ENCODE measurements around the gene DENND2C.
A peak's percentile ranks its signal among the peaks of the same experiment; 100 is the strongest.

Gene DENND2C

DNA sequence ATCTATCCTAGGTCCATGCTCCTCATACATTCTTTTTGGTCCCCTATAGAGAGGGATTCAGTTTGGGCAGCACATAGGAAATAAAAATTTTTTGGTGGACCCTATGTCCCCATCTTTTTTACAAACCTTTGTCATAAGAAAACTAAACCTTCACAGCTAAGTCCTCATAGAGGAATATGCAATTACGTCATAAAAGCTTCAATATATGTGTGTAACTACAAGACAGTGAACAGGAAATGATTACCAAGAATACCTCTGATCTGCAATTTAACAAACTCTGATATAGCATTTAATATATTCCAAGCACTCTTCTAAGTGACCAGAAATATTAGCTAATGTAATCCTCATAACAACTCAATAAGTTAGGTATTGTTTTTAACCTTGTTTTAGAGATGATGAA lies 6.3 kb upstream of the DENND2C start:
- H3K4me1 ChIP-seq (ENCODE audit: control insufficient read depth, insufficient read depth, low read length), result no peaks in the 10 kb centered on the region
- H3K36me3 ChIP-seq (ENCODE audit: control insufficient read depth, insufficient read depth, low read length, severe bottlenecking), result no peaks in the 10 kb centered on the region
- H3K9ac ChIP-seq (ENCODE audit: low read length), result no peak overlapping the region
- H3K4me3 ChIP-seq (ENCODE audit: low read length), result no peak overlapping the region
- H3K9me3 ChIP-seq (ENCODE audit: control insufficient read depth, low read length), result no peaks in the 10 kb centered on the region
- peaks cover 5% of the 10 kb centered on the region for H3K27me3 ChIP-seq (replicated peaks; ENCODE audit: control insufficient read depth, insufficient read depth, low read length)
- no peak for DNase-seq (ENCODE audit: low read depth)

- Histone ChIP-seq H3K4me1 (ENCODE audit: control insufficient read depth, insufficient read depth, low read length) (peaks cover 11% of the 10 kb centered on the region), H3K9ac (ENCODE audit: low read length) (no peak overlapping the region), H3K27me3 (replicated peaks; ENCODE audit: control insufficient read depth, insufficient read depth, low read length) (no peaks in the 10 kb centered on the region), H3K9me3 (ENCODE audit: control insufficient read depth, low read length) (no peaks in the 10 kb centered on the region), H3K36me3 (ENCODE audit: control insufficient read depth, insufficient read depth, low read length, severe bottlenecking) (no peaks in the 10 kb centered on the region), H3K4me3 (ENCODE audit: low read length) (no peak overlapping the region)
- DNase-seq (ENCODE audit: low read depth), result no peak
These were observed 2.1 kb upstream of the DENND2C start for GRCh38 chr1:114671939-114672275.

- H3K4me3 ChIP-seq (ENCODE audit: low read length), result peak overlapping the region; percentile 37
- no peaks in the 10 kb centered on the region for H3K27me3 ChIP-seq (replicated peaks; ENCODE audit: control insufficient read depth, insufficient read depth, low read length)
- DNase-seq (ENCODE audit: low read depth), result peak; percentile 61
- peak overlapping the region; percentile 17 for H3K9ac ChIP-seq (ENCODE audit: low read length)
- H3K4me1 ChIP-seq (ENCODE audit: control insufficient read depth, insufficient read depth, low read length), result peaks cover 11% of the 10 kb centered on the region
- no peaks in the 10 kb centered on the region for H3K9me3 ChIP-seq (ENCODE audit: control insufficient read depth, low read length)
- no peaks in the 10 kb centered on the region for H3K36me3 ChIP-seq (ENCODE audit: control insufficient read depth, insufficient read depth, low read length, severe bottlenecking)
These were observed 1.4 kb upstream of the DENND2C start for GRCh38 chr1:114671011-114671938.

DNA sequence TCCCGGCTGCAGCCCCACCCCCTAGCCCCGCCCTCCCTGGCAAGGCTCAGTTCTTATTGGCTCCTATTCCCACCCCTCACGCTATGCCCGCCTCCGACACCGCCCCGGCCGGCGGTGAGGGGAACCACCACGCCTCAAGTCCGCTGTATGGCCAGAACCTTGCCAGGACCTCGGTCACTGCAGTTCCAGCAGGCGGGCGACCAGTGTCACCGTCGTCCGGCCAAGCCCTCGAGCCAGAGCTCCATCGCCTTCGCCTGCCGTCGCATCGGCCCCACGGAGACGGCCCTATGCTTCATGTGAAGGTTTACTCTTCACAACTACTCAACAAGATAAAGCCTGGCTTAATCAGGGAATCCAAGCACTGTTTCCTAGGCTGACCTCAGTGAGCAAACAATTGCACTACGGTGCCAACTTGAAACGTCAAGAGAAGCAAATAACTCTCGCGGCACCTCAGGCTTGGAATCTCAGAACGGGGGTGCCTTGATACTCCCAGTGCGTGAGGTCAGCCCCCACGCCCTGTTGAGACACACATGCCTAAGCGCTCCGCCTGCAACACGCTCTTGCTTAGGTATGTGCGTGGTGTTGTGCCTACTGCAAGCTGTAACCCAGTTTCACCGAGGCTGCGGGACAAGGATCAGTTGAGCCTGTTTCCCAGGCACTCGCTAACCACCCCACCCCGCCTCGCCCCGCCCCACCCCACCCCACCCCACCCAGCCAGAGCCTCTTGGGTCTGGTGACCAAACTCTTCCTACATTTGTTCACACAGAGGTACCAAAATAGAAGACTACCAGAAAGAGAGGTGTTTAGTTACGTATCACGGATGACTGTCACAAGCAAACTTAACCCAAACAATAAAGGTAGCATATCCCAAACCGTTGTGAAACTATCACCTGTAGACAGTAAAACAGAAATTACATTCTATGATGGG lies 498 bp upstream of the DENND2C start:
- Histone ChIP-seq H3K9ac (ENCODE audit: low read length) (peak overlapping the region; percentile 88), H3K27me3 (replicated peaks; ENCODE audit: control insufficient read depth, insufficient read depth, low read length) (no peaks in the 10 kb centered on the region), H3K9me3 (ENCODE audit: control insufficient read depth, low read length) (no peaks in the 10 kb centered on the region), H3K36me3 (ENCODE audit: control insufficient read depth, insufficient read depth, low read length, severe bottlenecking) (no peaks in the 10 kb centered on the region), H3K4me3 (ENCODE audit: low read length) (peak overlapping the region; percentile 98), H3K4me1 (ENCODE audit: control insufficient read depth, insufficient read depth, low read length) (peaks cover 11% of the 10 kb centered on the region)
- peak; percentile 97 for DNase-seq (ENCODE audit: low read depth)

DNA sequence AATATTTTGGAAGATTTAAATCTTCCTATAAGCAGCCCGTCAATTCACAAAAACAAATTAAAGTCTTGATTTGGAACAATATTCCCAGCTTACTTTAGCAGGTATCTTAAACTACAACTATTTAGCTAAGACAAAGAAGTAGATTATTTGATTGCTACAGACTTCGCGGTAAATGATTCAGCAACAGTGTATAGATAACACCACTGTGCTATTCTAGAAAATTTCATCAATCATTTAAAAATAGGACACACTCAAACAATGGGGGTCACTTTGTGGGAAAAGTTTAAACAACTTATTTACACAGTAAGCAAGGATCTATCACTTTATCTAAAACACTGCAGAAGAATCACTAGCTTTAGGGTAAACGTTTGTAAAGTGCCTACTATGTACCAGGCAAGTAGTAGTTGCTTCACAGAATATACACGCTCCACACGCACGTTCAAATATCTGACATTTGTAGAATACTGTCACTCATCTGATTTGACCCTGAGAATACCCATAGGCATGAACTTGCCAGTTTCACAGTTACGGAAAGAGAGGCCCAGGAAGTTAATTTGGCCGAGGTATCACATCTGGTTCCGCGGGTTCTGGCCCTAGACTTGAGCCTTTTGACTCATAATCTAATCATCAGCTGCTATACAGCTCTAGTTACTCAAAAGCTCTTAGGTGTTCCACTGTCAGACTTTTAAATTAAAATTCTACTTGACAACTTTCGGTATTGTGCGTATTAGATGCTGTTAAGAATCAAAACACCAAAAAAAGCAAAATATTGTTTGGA lies 876 bp downstream of the DENND2C start:
- peaks cover 11% of the 10 kb centered on the region for H3K4me1 ChIP-seq (ENCODE audit: control insufficient read depth, insufficient read depth, low read length)
- H3K4me3 ChIP-seq (ENCODE audit: low read length), result peak overlapping the region; percentile 98
- H3K27me3 ChIP-seq (replicated peaks; ENCODE audit: control insufficient read depth, insufficient read depth, low read length), result no peaks in the 10 kb centered on the region
- H3K9me3 ChIP-seq (ENCODE audit: control insufficient read depth, low read length), result no peaks in the 10 kb centered on the region
- peak; percentile 50 for DNase-seq (ENCODE audit: low read depth)
- H3K36me3 ChIP-seq (ENCODE audit: control insufficient read depth, insufficient read depth, low read length, severe bottlenecking), result no peaks in the 10 kb centered on the region
- peak overlapping the region; percentile 87 for H3K9ac ChIP-seq (ENCODE audit: low read length)

- H3K27me3 ChIP-seq (replicated peaks; ENCODE audit: control insufficient read depth, insufficient read depth, low read length), result no peaks in the 10 kb centered on the region
These were observed 1.5 kb downstream of the DENND2C start for GRCh38 chr1:114668373-114668772.

DNA sequence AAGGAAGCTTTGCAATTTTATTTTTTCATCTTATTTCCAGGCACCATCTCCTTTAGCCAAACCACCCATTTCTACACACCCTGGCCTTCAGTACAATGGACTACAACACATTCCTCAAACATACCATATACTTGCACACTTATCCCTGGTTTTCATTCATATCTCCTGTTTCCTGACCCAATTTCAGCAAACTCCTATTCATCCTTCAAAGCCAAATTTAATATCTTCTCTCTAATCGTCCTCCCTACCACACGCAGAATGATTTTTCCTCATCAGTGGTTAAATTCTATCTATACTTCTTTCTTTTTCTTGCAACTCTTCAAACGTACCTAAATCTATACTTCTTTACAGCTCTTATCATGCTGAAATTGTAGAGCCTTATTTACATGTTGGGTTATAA lies 2.9 kb downstream of the DENND2C start:
- H3K4me1 ChIP-seq (ENCODE audit: control insufficient read depth, insufficient read depth, low read length), result peaks cover 11% of the 10 kb centered on the region
- H3K9me3 ChIP-seq (ENCODE audit: control insufficient read depth, low read length), result no peaks in the 10 kb centered on the region
- H3K36me3 ChIP-seq (ENCODE audit: control insufficient read depth, insufficient read depth, low read length, severe bottlenecking), result no peaks in the 10 kb centered on the region
- no peaks in the 10 kb centered on the region for H3K27me3 ChIP-seq (replicated peaks; ENCODE audit: control insufficient read depth, insufficient read depth, low read length)
- no peak overlapping the region for H3K9ac ChIP-seq (ENCODE audit: low read length)
- no peak for DNase-seq (ENCODE audit: low read depth)
- H3K4me3 ChIP-seq (ENCODE audit: low read length), result no peak overlapping the region

More at GRCh38 chr1:114668373-114668772, 1.5 kb downstream of the DENND2C start:
- H3K4me3 ChIP-seq (ENCODE audit: low read length), result peak overlapping the region; percentile 98
- no peak for DNase-seq (ENCODE audit: low read depth)
- peaks cover 11% of the 10 kb centered on the region for H3K4me1 ChIP-seq (ENCODE audit: control insufficient read depth, insufficient read depth, low read length)
- no peak overlapping the region for H3K9ac ChIP-seq (ENCODE audit: low read length)
- no peaks in the 10 kb centered on the region for H3K9me3 ChIP-seq (ENCODE audit: control insufficient read depth, low read length)
- H3K36me3 ChIP-seq (ENCODE audit: control insufficient read depth, insufficient read depth, low read length, severe bottlenecking), result no peaks in the 10 kb centered on the region

GRCh38 chr1:114660238-114660637 lies 9.6 kb downstream of the DENND2C start:
- Histone ChIP-seq H3K36me3 (ENCODE audit: control insufficient read depth, insufficient read depth, low read length, severe bottlenecking) (no peaks in the 10 kb centered on the region), H3K4me1 (ENCODE audit: control insufficient read depth, insufficient read depth, low read length) (no peaks in the 10 kb centered on the region), H3K4me3 (ENCODE audit: low read length) (no peak overlapping the region), H3K9me3 (ENCODE audit: control insufficient read depth, low read length) (no peaks in the 10 kb centered on the region), H3K9ac (ENCODE audit: low read length) (no peak overlapping the region), H3K27me3 (replicated peaks; ENCODE audit: control insufficient read depth, insufficient read depth, low read length) (no peaks in the 10 kb centered on the region)
- DNase-seq (ENCODE audit: low read depth), result peak; percentile 19

GRCh38 chr1:114651893-114652292 lies 18.0 kb downstream of the DENND2C start:
- Histone ChIP-seq H3K9me3 (ENCODE audit: control insufficient read depth, low read length) (no peaks in the 10 kb centered on the region), H3K4me1 (ENCODE audit: control insufficient read depth, insufficient read depth, low read length) (no peaks in the 10 kb centered on the region), H3K9ac (ENCODE audit: low read length) (no peak overlapping the region), H3K4me3 (ENCODE audit: low read length) (no peak overlapping the region), H3K36me3 (ENCODE audit: control insufficient read depth, insufficient read depth, low read length, severe bottlenecking) (no peaks in the 10 kb centered on the region), H3K27me3 (replicated peaks; ENCODE audit: control insufficient read depth, insufficient read depth, low read length) (no peaks in the 10 kb centered on the region)
- no peak for DNase-seq (ENCODE audit: low read depth)

DNA sequence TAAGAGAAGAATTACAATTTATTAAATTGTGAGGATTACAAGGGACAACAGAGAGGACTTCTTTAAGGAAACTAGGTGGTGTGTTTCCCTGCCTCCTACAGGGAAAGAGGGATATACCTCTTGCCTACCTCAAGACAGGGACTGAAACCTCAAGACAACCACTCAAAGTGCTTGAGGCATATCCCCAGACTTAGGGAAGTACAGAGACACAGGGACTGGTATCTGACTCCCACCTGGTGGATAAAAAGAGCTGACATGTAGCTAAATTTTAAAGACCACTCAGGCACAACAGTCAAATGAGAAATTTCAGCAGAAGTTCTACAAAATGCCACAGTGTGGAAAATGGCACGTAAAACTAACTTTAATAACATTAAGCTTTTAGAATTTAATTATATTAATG lies 21.3 kb downstream of the DENND2C start:
- H3K4me3 ChIP-seq (ENCODE audit: low read length), result no peak overlapping the region
- H3K27me3 ChIP-seq (replicated peaks; ENCODE audit: control insufficient read depth, insufficient read depth, low read length), result no peaks in the 10 kb centered on the region
- no peak for DNase-seq (ENCODE audit: low read depth)
- no peak overlapping the region for H3K9ac ChIP-seq (ENCODE audit: low read length)
- no peaks in the 10 kb centered on the region for H3K36me3 ChIP-seq (ENCODE audit: control insufficient read depth, insufficient read depth, low read length, severe bottlenecking)
- no peaks in the 10 kb centered on the region for H3K9me3 ChIP-seq (ENCODE audit: control insufficient read depth, low read length)
- H3K4me1 ChIP-seq (ENCODE audit: control insufficient read depth, insufficient read depth, low read length), result no peaks in the 10 kb centered on the region

DNA sequence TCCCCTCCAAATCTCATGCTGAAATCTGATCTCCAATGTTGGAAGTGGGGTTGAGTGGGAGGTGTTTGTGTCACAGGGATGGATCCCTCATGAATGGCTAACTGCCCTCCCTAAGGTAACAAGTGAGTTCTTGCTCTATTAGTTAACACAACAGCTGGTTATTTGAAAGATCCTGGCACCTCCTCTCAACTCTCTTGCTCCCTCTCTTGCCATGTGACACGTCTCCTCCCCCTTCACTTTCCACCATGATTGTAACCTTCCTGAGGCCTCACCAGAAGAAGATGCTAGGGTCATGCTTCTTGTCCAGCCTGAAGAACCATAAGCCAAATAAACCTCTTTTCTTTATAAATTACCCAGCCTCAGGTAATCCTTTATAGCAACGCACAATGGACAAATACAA lies 28.5 kb downstream of the DENND2C start:
- Histone ChIP-seq H3K4me3 (ENCODE audit: low read length) (no peak overlapping the region), H3K9me3 (ENCODE audit: control insufficient read depth, low read length) (no peaks in the 10 kb centered on the region), H3K4me1 (ENCODE audit: control insufficient read depth, insufficient read depth, low read length) (no peaks in the 10 kb centered on the region), H3K9ac (ENCODE audit: low read length) (no peak overlapping the region), H3K36me3 (ENCODE audit: control insufficient read depth, insufficient read depth, low read length, severe bottlenecking) (no peaks in the 10 kb centered on the region), H3K27me3 (replicated peaks; ENCODE audit: control insufficient read depth, insufficient read depth, low read length) (no peaks in the 10 kb centered on the region)
- DNase-seq (ENCODE audit: low read depth), result no peak

Data from adipocyte (in vitro differentiated cells).